ENCODE measurements around the gene OR1S1.
"Not testable (repeated sequence)": the region's sequence is repeated elsewhere in the genome, so short reads cannot be mapped to it uniquely, and the experiment has no call there.

OR1S1 gene

DNA sequence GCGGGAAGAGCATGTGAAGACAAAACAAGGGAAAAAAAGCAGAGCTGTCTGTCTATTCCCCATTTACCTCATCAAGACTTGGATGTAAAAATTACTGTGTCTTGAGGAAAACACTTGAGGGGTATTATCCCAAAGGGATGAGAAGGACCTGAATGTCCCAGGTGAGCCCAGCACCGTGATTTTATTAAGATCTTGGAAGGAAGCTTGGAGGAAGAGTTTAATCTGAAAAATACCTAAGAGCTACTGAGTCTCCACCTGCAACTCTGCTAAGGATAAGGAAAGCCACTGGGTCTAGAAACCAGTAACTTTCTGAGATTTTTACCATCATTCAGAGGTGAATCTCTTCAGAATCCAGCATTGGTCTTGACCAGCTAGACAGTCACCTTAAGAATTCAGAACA is at the start of gene OR1S1:
Gene OR1S1, plus strand, starts transcription at position 301 of the 400 bp plus-strand sequence.
- not testable (repeated sequence) for H3K36me3 Mint-ChIP-seq; H3K9me3 Mint-ChIP-seq; ATAC-seq (replicated peaks); H3K4me3 Mint-ChIP-seq; DNase-seq; H3K27ac Mint-ChIP-seq; H3K4me1 Mint-ChIP-seq
- peaks cover 12 to 13% of the 10 kb centered on the region in 2 donors for H3K27me3 Mint-ChIP-seq

DNA sequence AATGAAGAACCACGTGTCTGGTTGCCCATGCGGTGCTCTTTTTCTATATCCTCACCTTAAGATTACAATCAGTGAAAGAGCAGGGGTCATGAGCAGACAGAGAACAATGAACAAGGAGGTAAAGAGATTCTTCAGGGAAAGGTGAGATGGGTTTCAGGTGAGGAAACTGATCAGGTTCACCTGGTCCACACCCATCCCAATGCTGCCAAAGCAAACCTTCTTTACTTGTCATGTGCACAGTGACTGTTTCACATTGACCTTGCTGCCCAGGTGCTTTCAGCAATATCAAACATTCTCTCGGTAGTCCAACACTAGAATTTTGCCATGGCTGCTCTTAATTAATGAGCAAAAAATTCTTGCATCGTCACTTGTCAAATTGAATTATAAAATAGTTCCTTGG is 48.1 kb upstream of the OR1S1 start:
- Mint-ChIP-seq H3K36me3 (no peaks in the 10 kb centered on the region), H3K9me3 (peaks cover 2 to 4% of the 10 kb centered on the region in 2 donors), H3K27me3 (peaks cover 5 to 11% of the 10 kb centered on the region in 2 donors), H3K27ac (no peak overlapping the region), H3K4me1 (no peaks in the 10 kb centered on the region), H3K4me3 (no peak overlapping the region)
- no peak for DNase-seq
- ATAC-seq (replicated peaks), result no peak

DNA sequence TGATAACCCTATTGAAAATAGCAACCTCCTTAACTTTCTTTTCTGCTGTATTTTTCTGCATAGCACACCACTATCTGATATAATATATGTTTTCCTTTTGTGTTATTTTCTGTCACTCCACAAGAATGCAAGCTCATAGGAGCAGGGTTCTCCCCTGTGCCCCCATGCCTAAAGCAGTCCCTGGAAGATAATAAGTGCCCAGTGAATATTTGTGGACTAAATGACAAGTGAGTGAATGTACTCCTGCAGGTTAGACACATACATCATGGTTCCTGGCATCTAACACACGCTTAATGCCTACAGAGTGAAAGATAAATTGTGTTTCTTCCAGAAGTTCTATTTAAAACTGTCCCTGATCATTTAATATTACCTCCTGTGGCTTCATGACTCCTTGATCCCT is 47.5 kb upstream of the OR1S1 start:
- ATAC-seq (replicated peaks) (no peak), DNase-seq (no peak)
- Mint-ChIP-seq H3K4me1 (no peaks in the 10 kb centered on the region), H3K4me3 (no peak overlapping the region), H3K27me3 (peaks cover 8 to 11% of the 10 kb centered on the region in 2 donors), H3K27ac (no peak overlapping the region), H3K9me3 (peaks cover 2 to 4% of the 10 kb centered on the region in 2 donors), H3K36me3 (no peaks in the 10 kb centered on the region)

DNA sequence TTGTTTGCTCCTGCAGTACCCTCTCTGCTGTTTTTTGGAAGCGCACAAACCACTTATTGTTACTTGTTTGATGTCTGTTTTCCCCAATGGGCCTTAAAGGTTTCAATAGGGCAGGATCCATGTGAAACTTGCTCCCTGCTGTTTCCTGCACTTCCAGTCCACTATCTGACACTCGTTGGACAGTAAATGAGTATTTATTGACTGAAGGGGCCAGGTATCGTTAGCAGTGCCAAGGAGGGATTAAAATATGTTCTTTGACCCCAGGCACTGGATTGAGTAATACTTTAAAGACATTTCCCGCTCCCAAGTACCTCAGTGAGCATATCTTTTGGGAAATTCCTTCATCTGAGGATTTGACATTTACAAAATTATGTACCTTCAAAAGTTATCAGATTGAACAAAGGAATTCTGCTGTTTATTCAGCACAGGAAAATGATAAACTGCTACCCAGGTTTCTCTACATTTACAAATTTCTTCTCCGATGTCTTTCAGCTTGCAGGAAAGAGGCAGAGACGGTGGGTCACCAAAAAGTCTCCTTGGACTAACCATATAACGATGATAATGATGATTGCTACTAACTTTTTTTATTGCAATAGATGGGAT is 46.9 kb upstream of the OR1S1 start:
- no peak overlapping the region for H3K27ac Mint-ChIP-seq
- H3K27me3 Mint-ChIP-seq, result peaks cover 8 to 14% of the 10 kb centered on the region in 2 donors
- no peak for DNase-seq
- H3K4me1 Mint-ChIP-seq, result no peaks in the 10 kb centered on the region
- H3K9me3 Mint-ChIP-seq, result peaks cover 0 to 4% of the 10 kb centered on the region in 2 donors
- no peak overlapping the region for H3K4me3 Mint-ChIP-seq
- no peak for ATAC-seq (replicated peaks)
- no peaks in the 10 kb centered on the region for H3K36me3 Mint-ChIP-seq

DNA sequence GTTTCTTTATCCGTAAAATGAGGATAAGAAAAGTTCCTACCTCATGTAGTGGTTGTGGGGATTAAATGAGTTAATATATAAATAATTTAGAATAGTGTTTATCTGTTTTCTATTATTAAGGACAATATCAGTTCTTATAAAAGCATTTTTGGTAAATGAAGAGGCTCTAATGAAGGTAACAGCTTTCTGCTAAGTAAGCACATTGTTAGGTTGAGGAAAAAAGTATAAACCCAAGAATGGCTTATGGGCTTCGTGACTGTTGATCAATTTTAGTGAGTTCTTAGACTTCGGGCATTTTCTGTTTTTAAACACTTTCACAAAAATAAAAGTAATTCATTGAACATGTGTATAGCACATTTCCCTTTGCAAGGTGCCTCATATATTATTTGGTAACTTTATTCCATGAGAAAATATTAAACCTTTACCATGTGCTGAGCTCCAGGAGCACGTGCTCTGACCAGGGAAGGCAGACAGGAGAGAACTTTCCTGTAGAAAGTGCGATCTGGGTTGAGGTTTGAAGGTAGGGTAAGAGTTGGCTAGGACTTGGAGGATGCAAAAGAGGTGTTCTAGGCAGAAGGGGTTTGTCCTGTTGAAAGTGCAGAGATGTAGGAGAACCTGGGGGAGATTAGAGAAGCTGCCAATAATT is 35.0 kb upstream of the OR1S1 start:
- Mint-ChIP-seq H3K9me3 (no peaks in the 10 kb centered on the region), H3K4me3 (no peak overlapping the region), H3K36me3 (no peaks in the 10 kb centered on the region), H3K4me1 (no peaks in the 10 kb centered on the region), H3K27ac (no peak overlapping the region), H3K27me3 (peaks cover 22 to 25% of the 10 kb centered on the region in 2 donors)
- ATAC-seq (replicated peaks), result no peak
- no peak for DNase-seq

DNA sequence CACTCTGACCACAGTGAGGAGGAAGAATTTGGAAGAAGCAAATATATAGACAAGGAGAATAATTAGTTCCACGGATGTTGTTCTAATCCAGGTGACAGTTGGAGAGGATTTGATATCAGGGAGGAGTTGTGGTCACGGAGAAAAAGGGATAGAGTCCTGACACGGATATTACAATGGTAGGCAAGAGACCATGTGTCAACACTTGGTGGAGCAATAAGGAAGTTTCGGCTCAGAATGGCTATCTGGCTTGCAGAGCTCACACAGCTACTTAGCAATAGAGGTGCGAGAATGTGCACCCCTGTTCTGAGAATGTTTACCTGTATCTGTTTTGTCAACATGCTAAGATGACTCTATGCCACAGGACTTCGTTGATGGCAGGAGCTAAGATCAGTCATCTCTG is 34.1 kb upstream of the OR1S1 start:
- H3K36me3 Mint-ChIP-seq, result no peaks in the 10 kb centered on the region
- H3K4me1 Mint-ChIP-seq, result no peaks in the 10 kb centered on the region

DNA sequence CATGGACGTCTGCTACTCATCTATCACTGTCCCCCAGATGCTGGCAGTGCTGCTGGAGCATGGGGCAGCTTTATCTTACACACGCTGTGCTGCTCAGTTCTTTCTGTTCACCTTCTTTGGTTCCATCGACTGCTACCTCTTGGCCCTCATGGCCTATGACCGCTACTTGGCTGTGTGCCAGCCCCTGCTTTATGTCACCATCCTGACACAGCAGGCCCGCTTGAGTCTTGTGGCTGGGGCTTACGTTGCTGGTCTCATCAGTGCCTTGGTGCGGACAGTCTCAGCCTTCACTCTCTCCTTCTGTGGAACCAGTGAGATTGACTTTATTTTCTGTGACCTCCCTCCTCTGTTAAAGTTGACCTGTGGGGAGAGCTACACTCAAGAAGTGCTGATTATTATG is 32.9 kb upstream of the OR1S1 start:
- peaks cover 22 to 29% of the 10 kb centered on the region in 2 donors for H3K27me3 Mint-ChIP-seq
- H3K36me3 Mint-ChIP-seq, result no peaks in the 10 kb centered on the region
- H3K27ac Mint-ChIP-seq, result no peak overlapping the region
- no peaks in the 10 kb centered on the region for H3K9me3 Mint-ChIP-seq
- no peak overlapping the region for H3K4me3 Mint-ChIP-seq
- ATAC-seq (replicated peaks) (no peak), DNase-seq (no peak)
- H3K4me1 Mint-ChIP-seq, result no peaks in the 10 kb centered on the region

More for the DNA sequence above, 34.1 kb upstream of the OR1S1 start:
- Mint-ChIP-seq H3K27ac (no peak overlapping the region), H3K4me3 (no peak overlapping the region), H3K9me3 (no peaks in the 10 kb centered on the region), H3K27me3 (peaks cover 22 to 25% of the 10 kb centered on the region in 2 donors)
- DNase-seq, result no peak
- no peak for ATAC-seq (replicated peaks)

DNA sequence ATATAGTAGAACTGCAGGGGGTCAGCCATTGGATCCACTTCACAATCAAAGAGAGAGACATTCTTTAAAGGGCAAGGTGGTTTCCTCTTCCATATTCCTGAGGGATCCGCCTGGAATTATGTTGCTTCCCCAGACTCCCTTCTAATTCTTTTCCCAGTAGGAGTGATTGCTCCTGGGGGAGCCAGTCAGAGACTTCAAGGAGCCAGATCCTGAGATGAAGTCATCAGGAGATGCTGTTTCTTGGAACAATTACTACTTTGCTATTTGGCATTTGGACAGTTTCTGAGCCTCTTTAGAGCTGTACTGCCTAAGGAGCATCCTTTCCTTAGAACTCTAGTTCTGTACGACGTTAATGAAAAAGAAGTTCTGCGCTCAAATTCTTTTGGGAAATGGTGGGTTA is 25.6 kb upstream of the OR1S1 start:
- no peak overlapping the region for H3K27ac Mint-ChIP-seq
- H3K27me3 Mint-ChIP-seq, result peaks cover 0 to 4% of the 10 kb centered on the region in 2 donors
- no peak overlapping the region for H3K4me3 Mint-ChIP-seq
- DNase-seq, result no peak
- no peaks in the 10 kb centered on the region for H3K9me3 Mint-ChIP-seq
- ATAC-seq (replicated peaks), result no peak
- H3K4me1 Mint-ChIP-seq, result no peaks in the 10 kb centered on the region
- no peaks in the 10 kb centered on the region for H3K36me3 Mint-ChIP-seq

DNA sequence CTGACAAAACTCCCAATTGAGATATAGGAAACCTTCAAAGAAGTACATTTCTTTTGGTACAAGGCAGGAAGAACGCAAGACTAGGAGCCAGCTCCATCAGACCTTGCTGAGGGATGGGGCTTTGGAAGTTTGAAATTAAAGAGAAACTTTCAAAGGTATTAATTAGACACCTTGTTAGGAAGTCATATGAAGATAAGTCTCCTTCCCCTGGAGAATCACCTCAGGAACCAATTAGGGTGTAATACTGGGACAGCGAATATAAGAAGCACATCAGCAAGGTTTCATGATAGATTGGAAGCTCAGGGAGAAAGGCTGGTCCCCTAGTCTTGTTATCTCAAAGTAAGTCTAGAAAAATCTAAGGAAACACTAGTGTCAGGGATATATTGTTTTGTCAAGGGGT is 23.8 kb upstream of the OR1S1 start, which contains the start of gene OR9Q2:
Gene OR9Q2, plus strand, starts transcription at position 301 of the 400 bp plus-strand sequence. CDS start 1,421 bp downstream, outside the sequence.
- ATAC-seq (replicated peaks) (no peak), DNase-seq (no peak)
- Mint-ChIP-seq H3K9me3 (no peaks in the 10 kb centered on the region), H3K27me3 (peaks cover 0 to 8% of the 10 kb centered on the region in 2 donors), H3K4me3 (no peak within 1 kb of the TSS), H3K36me3 (no peaks in the 10 kb centered on the region), H3K4me1 (no peaks in the 10 kb centered on the region), H3K27ac (no peak within 1 kb of the TSS)

DNA sequence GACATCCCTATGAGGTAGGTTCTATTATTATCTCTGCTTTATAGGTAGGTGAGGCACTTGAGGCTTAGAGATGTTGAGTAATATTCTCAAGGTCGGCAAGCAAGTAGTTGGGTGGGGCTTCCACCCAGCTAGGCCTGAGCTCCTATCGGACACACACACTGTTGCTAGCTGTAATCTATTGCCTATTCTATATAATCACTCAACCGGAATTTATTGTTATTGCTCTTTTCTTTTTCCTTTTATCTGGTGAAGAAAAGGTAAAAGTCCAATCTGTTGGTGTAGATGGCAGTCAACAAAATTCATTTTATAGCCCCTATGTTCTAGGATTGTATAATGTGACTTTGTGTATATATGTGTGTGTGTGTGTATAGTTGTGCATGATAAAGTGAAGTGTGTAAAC is 20.3 kb upstream of the OR1S1 start:
- no peak overlapping the region for H3K27ac Mint-ChIP-seq
- DNase-seq (no peak), ATAC-seq (replicated peaks) (no peak)
- no peaks in the 10 kb centered on the region for H3K9me3 Mint-ChIP-seq
- peaks cover 0 to 4% of the 10 kb centered on the region in 2 donors for H3K27me3 Mint-ChIP-seq
- H3K4me1 Mint-ChIP-seq, result no peaks in the 10 kb centered on the region
- no peaks in the 10 kb centered on the region for H3K36me3 Mint-ChIP-seq
- no peak overlapping the region for H3K4me3 Mint-ChIP-seq

DNA sequence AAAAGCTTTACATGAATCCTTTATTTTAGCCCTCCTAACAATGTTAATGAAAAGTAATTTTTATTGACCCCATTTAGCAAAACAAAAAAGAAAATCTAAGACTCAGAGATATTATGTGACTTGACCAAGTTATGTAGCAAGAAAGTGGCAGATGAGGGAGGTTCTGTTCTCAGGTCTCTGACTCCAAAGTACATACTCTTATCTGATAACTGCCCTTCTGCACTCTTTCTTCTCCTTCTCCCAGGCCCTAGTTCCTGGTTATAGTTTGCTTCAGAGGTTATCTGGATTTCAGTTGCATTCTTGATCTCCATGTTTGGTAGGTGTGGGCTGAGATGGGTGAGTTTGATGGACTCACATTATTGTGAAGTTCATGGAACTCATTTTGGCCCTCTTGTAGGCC is 19.1 kb upstream of the OR1S1 start:
- ATAC-seq (replicated peaks), result no peak
- Mint-ChIP-seq H3K27ac (no peak overlapping the region), H3K9me3 (peaks cover 2 to 5% of the 10 kb centered on the region in 2 donors), H3K36me3 (no peaks in the 10 kb centered on the region), H3K4me3 (no peak overlapping the region), H3K4me1 (no peaks in the 10 kb centered on the region), H3K27me3 (peaks cover 4 to 6% of the 10 kb centered on the region in 2 donors)
- DNase-seq, result no peak

DNA sequence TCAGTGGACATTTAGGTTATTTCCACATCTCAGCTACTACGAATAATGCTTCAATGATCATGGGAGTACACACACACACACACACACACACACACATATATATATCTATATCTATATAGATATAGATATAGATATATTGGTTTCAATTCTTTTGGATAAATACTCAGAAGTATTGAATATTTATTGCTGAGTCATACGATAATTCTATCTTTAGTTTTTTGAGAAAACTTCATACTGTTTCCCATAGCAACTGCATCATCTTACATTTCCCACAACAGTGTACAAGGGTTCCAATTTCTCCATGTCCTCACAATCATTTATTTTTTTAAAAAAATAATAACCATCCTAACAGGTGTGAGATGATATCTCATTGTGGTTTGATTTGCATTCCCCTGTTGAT is 16.6 kb upstream of the OR1S1 start:
- no peak for DNase-seq
- no peak for ATAC-seq (replicated peaks)
- H3K36me3 Mint-ChIP-seq, result no peaks in the 10 kb centered on the region
- no peak overlapping the region for H3K4me3 Mint-ChIP-seq
- H3K27ac Mint-ChIP-seq, result no peak overlapping the region
- H3K9me3 Mint-ChIP-seq, result peaks cover 4 to 5% of the 10 kb centered on the region in 2 donors
- no peaks in the 10 kb centered on the region for H3K4me1 Mint-ChIP-seq
- peaks cover 6 to 8% of the 10 kb centered on the region in 2 donors for H3K27me3 Mint-ChIP-seq

DNA sequence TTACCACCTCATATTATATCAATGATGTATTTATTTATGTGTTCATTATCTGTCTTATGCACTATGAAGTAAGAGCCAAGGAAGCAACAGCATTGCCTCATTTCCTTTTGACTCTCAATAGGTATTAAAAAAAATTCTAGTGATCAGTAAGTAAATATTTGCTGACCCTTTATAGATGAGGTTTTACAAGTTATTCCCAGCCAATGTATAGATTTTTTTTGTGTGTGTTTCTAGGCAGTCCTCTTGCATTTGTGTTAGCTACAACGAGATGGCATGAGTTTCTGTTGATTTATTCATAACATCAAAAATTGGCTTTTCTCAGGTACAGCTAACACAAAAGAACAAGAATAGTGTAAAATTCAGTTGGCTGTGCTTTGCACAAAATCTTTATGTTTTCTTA is 13.2 kb upstream of the OR1S1 start:
- Mint-ChIP-seq H3K4me1 (no peaks in the 10 kb centered on the region), H3K9me3 (peaks cover 5 to 8% of the 10 kb centered on the region in 2 donors), H3K4me3 (no peak overlapping the region), H3K27me3 (peaks cover 17% of the 10 kb centered on the region in 2 donors), H3K36me3 (no peaks in the 10 kb centered on the region), H3K27ac (no peak overlapping the region)
- DNase-seq, result no peak
- ATAC-seq (replicated peaks), result no peak

DNA sequence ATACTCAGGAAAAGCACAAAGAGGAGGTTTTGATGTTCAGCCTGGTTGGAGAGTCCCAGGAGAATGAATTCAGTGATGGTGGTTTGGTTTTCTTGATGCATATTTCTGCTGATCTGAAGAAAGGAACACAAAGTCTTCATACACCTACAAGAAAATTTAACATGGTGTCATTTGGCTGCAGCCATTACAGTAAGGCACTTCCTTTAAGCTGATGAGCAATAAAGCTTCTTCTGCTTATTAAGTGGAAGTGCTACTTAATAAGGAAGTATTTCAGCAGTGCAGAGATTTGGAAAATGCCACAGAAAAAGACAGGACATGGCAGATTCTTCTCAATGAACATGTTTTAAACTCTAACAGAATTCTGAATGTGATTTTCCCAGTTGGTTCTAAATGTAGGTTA is 8.5 kb upstream of the OR1S1 start, which contains the start of gene OR1S2:
Gene OR1S2, minus strand, starts transcription at position 101 of the 400 bp plus-strand sequence. Its CDS starts 0 bp downstream, at position 101.
- H3K27me3 Mint-ChIP-seq, result peaks cover 16 to 17% of the 10 kb centered on the region in 2 donors
- peaks cover 1 to 3% of the 10 kb centered on the region in 2 donors for H3K9me3 Mint-ChIP-seq
- H3K36me3 Mint-ChIP-seq, result no peaks in the 10 kb centered on the region
- DNase-seq (no peak), ATAC-seq (replicated peaks) (no peak)
- H3K4me3 Mint-ChIP-seq, result no peak within 1 kb of the TSS
- H3K4me1 Mint-ChIP-seq, result no peaks in the 10 kb centered on the region
- no peak within 1 kb of the TSS for H3K27ac Mint-ChIP-seq

DNA sequence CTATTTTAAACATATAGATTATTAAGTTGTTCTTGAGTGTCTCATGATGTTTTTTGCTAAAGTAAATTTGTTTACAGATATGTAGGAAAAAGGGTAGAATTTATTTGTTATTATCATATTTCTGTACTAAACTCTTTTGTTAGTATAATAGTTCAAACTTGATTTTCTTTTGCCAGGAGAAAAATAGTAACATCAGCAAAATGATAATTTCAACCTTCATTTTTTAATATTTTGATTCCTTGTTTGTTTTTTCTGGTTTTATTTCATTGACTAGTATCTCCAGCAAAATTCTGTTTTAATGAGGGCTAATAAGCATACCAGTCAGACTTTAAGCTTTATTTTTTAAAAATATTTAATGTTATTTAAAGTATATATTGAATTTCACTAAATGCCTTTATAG is 4.0 kb downstream of the OR1S1 start:
- Mint-ChIP-seq H3K4me3 (no peak overlapping the region), H3K27ac (no peak overlapping the region), H3K9me3 (peaks cover 0 to 5% of the 10 kb centered on the region in 2 donors), H3K27me3 (peaks cover 13 to 16% of the 10 kb centered on the region in 2 donors), H3K4me1 (no peaks in the 10 kb centered on the region), H3K36me3 (no peaks in the 10 kb centered on the region)
- DNase-seq, result no peak
- ATAC-seq (replicated peaks), result no peak

Measured in stimulated activated naive B cell treated with anti-CD40 and anti-IgM and Interleukin-4, amounts not matched to agents 10 μg/mL and 1 μg/mL and 100 μg/mL, for 72 hours (primary cell).